SK-N-SH (cell line): ENCODE results near the gene C1QL2. TPM values are rescaled to one million over a fixed set of nuclear protein-coding genes. Genes with fewer than 3 reads are reported as not detected.

ENCODE experiments used
- CTCF ChIA-PET: fragments of 300-600, 350-600 bp; formaldehyde crosslinking; extraction: SDS; loops from one replicate; lab custom pipeline; 2021; lab: Yijun Ruan, JAX
- POLR2A ChIA-PET: fragments of 350-600 bp; sonication (Branson Sonifier 250); formaldehyde crosslinking; extraction: SDS; loops from one replicate; lab custom pipeline; 2020; ENCODE audit warnings: antibody characterized with exemption, inconsistent platforms; lab: Yijun Ruan, JAX
- DNase-seq: peaks from one replicate; pipeline ENCODE4 v3.0.0; 2012
- H2AFZ ChIP-seq: fragments of 200-600 bp; sonication (generic); 2 replicates; pipeline ENCODE4 v1.8.1; 2016; ENCODE audit warnings: antibody characterized with exemption, mild to moderate bottlenecking, low read depth
- H3F3A ChIP-seq: fragments of 200-600 bp; sonication (generic); replicated peaks from 2 replicates; pipeline ENCODE3; 2016; ENCODE audit warnings: antibody characterized with exemption, mild to moderate bottlenecking; ENCODE audit not compliant: insufficient read depth
- H3K27ac ChIP-seq, 2 experiments: fragments of 200-500 bp in 1 of 2; fragments of 200-600 bp in 1 of 2; sonication (Bioruptor generic) in 1 of 2; sonication (generic), shearing (Covaris generic) in 1 of 2; 2 replicates each; pipeline versions ENCODE4 v1.5.1 to v1.6.1; 2014 to 2016; ENCODE audit warnings: low read depth in 2 of 2, inconsistent platforms in 1 of 2, low read length in 1 of 2, mild to moderate bottlenecking in 1 of 2, mixed read lengths in 1 of 2
- H3K27me3 ChIP-seq: fragments of 200-600 bp; sonication (generic), shearing (Covaris generic); 2 replicates; pipeline ENCODE4 v1.6.1; 2016; ENCODE audit warnings: mixed run types; ENCODE audit not compliant: insufficient read depth
- H3K36me3 ChIP-seq, 2 experiments: fragments of 200-500 bp in 1 of 2; fragments of 200-600 bp in 1 of 2; sonication (Bioruptor generic) in 1 of 2; sonication (generic) in 1 of 2; replicated peaks in 1 of 2; 2 replicates each; pipeline versions ENCODE3 to v1.5.1; 2014 to 2016; ENCODE audit warnings: low read length in 1 of 2, mild to moderate bottlenecking in 1 of 2; ENCODE audit not compliant: insufficient read depth in 2 of 2, control insufficient read depth in 1 of 2
- H3K4me1 ChIP-seq, 2 experiments: fragments of 200-500 bp in 1 of 2; fragments of 200-600 bp in 1 of 2; sonication (Bioruptor generic) in 1 of 2; sonication (generic), shearing (Covaris generic) in 1 of 2; 2 replicates each; pipeline versions ENCODE4 v1.5.1 to v1.6.1; 2014 to 2016; ENCODE audit warnings: low read depth in 1 of 2, low read length in 1 of 2, mixed run types in 1 of 2; ENCODE audit not compliant: insufficient read depth in 2 of 2, control insufficient read depth in 1 of 2
- H3K4me2 ChIP-seq: fragments of 200-600 bp; sonication (generic), shearing (Covaris generic); 2 replicates; pipeline ENCODE4 v1.6.1; 2017; ENCODE audit warnings: mixed run types
- H3K4me3 ChIP-seq, 2 experiments: fragments of 200-500 bp in 1 of 2; fragments of 200-600 bp in 1 of 2; sonication (Bioruptor generic) in 1 of 2; sonication (generic), shearing (Covaris generic) in 1 of 2; 2 replicates each; pipeline versions ENCODE4 v1.5.1 to v1.8.1; 2014 to 2016; ENCODE audit warnings: low read depth in 2 of 2, inconsistent platforms in 1 of 2, low read length in 1 of 2, mild to moderate bottlenecking in 1 of 2, mixed read lengths in 1 of 2, moderate library complexity in 1 of 2
- H3K79me2 ChIP-seq: fragments of 200-600 bp; sonication (generic); 2 replicates; pipeline ENCODE4 v1.8.1; 2017; ENCODE audit warnings: mild to moderate bottlenecking; ENCODE audit not compliant: insufficient read depth
- H3K9ac ChIP-seq: fragments of 200-600 bp; sonication (generic); 2 replicates; pipeline ENCODE4 v1.6.1; 2017; ENCODE audit warnings: mixed run types
- H3K9me2 ChIP-seq: fragments of 200-600 bp; sonication (generic); 2 replicates; pipeline ENCODE4 v1.6.1; 2017; ENCODE audit warnings: mixed run types
- H3K9me3 ChIP-seq: fragments of 200-600 bp; sonication (generic); 2 replicates; pipeline ENCODE4 v1.6.1; 2017; ENCODE audit warnings: mixed run types, mild to moderate bottlenecking, moderate library complexity
- H4K20me1 ChIP-seq: fragments of 200-600 bp; sonication (generic); 2 replicates; pipeline ENCODE4 v1.6.1; 2017; ENCODE audit warnings: mild to moderate bottlenecking, mixed run types; ENCODE audit not compliant: insufficient read depth
- CHD2 ChIP-seq: fragments of 150-350 bp; IDR thresholded peaks from 2 replicates; pipeline ENCODE4 v1.6.1; 2018; ENCODE audit warnings: low read length; ENCODE audit not compliant: partially characterized antibody
- FOSL2 ChIP-seq: IDR thresholded peaks from 2 replicates; pipeline ENCODE4 v1.4.0; 2012; ENCODE audit warnings: low read depth, mild to moderate bottlenecking, moderate library complexity, borderline replicate concordance
- FOXJ3 ChIP-seq: sonication (generic); formaldehyde crosslinking; IDR thresholded peaks from 2 replicates; pipeline ENCODE4 v1.5.1; 2020; ENCODE audit warnings: mild to moderate bottlenecking, missing genetic modification reagents
- FOXM1 ChIP-seq: IDR thresholded peaks from 2 replicates; pipeline ENCODE4 v1.4.0; 2012; ENCODE audit warnings: low read depth, mild to moderate bottlenecking
- GATA2 ChIP-seq: sonication (generic); formaldehyde crosslinking; IDR thresholded peaks from 2 replicates; pipeline ENCODE4 v1.5.0; 2020; ENCODE audit warnings: mild to moderate bottlenecking, missing genetic modification reagents
- RCOR1 ChIP-seq: fragments of 150-350 bp; IDR thresholded peaks from 2 replicates; pipeline ENCODE4 v1.6.1; 2017; ENCODE audit warnings: antibody characterized with exemption, low read length
- SIN3A ChIP-seq: IDR thresholded peaks from 2 replicates; pipeline ENCODE4 v1.6.1; 2012; ENCODE audit warnings: low read depth, mild to moderate bottlenecking, low read length, moderate library complexity, borderline replicate concordance
- SMC3 ChIP-seq: IDR thresholded peaks from 2 replicates; pipeline ENCODE4 v1.6.1; 2012; ENCODE audit warnings: low read depth, low read length, improper control_type of control experiment
- TAF1 ChIP-seq: IDR thresholded peaks from 2 replicates; pipeline ENCODE4 v1.6.1; 2012; ENCODE audit warnings: low read depth, mild to moderate bottlenecking, low read length, moderate library complexity, borderline replicate concordance
- WGBS: methylation state at CpG from one replicate; pipeline ENCODE4 v1.1.6; 2017; ENCODE audit warnings: low lambda C conversion rate; 5-methylcytosine and 5-hydroxymethylcytosine counted together
- polyA plus RNA-seq, 3 experiments: library from polyadenylated mRNA; depleted of rRNA; stranded (reverse); fragments of >200 nt; gene quantifications; 2 replicates each; pipeline ENCODE4 v1.2.3, GENCODE V29; 2012
- TF ChIP-seq, protein P1 (sequence below): IDR thresholded peaks from 2 replicates; pipeline ENCODE4 v1.4.0; 2012; ENCODE audit warnings: low read depth, borderline replicate concordance
- TF ChIP-seq, protein P2 (sequence below): IDR thresholded peaks from 2 replicates; pipeline ENCODE4; 2012
- TF ChIP-seq, protein P3 (sequence below): fragments of 150-350 bp; IDR thresholded peaks from 2 replicates; pipeline ENCODE4 v1.6.1; 2016; ENCODE audit warnings: mild to moderate bottlenecking, low read depth, low read length

Gene C1QL2
- polyA plus RNA-seq, 1 of the 3 experiments (the other 2 are of a cell fraction) = not detected

GRCh38 chr2:119111115-119111975, 47.2 kb downstream of the C1QL2 start:
- TF ChIP-seq RCOR1 (no peak), FOSL2 (no peak), GATA2 (no peak), FOXM1 (no peak), TAF1 (no peak), CHD2 (no peak), FOXJ3 (CRISPR knock-in tag) (no peak), SMC3 (no peak)
- TF ChIP-seq, protein P1, sequence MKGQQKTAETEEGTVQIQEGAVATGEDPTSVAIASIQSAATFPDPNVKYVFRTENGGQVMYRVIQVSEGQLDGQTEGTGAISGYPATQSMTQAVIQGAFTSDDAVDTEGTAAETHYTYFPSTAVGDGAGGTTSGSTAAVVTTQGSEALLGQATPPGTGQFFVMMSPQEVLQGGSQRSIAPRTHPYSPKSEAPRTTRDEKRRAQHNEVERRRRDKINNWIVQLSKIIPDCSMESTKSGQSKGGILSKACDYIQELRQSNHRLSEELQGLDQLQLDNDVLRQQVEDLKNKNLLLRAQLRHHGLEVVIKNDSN = no peak
- TF ChIP-seq, all 33 proteins: peak for 0
- POLR2A ChIA-PET = no interaction called here
- H2AFZ ChIP-seq = no peak overlapping the region

DNA sequence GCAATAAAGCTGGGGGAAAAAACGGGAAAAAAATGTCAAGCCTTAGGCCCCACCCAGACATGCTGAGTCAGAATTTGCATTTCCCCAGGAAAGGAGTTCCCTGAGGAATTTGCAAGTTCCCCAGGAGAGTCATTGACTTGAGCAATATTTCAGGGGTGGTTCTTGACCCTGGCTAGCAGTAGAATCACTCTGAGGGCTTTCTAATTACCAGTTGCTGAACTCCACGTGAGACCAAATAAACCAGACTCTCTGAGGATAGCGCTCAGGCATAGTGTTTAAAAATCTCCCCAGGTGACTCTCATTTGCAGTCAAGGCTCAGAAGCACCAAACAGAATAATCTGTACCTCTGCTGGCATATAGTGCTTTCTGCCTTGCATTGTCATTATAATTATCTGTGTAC, 48.7 kb downstream of the C1QL2 start:
- H3K4me1 ChIP-seq = no peaks in the 10 kb centered on the region
- H4K20me1 ChIP-seq = no peaks in the 10 kb centered on the region
- no peaks in the 10 kb centered on the region for H3K36me3 ChIP-seq
- no peaks in the 10 kb centered on the region for H3K27me3 ChIP-seq
- no peak overlapping the region for H3K27ac ChIP-seq
- H3F3A ChIP-seq = no peaks in the 10 kb centered on the region
- no peak for TF ChIP-seq SIN3A
- TF ChIP-seq SMC3 = no peak
- TF ChIP-seq, protein P2, sequence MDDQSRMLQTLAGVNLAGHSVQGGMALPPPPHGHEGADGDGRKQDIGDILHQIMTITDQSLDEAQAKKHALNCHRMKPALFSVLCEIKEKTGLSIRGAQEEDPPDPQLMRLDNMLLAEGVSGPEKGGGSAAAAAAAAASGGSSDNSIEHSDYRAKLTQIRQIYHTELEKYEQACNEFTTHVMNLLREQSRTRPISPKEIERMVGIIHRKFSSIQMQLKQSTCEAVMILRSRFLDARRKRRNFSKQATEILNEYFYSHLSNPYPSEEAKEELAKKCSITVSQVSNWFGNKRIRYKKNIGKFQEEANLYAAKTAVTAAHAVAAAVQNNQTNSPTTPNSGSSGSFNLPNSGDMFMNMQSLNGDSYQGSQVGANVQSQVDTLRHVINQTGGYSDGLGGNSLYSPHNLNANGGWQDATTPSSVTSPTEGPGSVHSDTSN = no peak
- TF ChIP-seq, protein P3, sequence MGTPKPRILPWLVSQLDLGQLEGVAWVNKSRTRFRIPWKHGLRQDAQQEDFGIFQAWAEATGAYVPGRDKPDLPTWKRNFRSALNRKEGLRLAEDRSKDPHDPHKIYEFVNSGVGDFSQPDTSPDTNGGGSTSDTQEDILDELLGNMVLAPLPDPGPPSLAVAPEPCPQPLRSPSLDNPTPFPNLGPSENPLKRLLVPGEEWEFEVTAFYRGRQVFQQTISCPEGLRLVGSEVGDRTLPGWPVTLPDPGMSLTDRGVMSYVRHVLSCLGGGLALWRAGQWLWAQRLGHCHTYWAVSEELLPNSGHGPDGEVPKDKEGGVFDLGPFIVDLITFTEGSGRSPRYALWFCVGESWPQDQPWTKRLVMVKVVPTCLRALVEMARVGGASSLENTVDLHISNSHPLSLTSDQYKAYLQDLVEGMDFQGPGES = no peak
- no peaks in the 10 kb centered on the region for H3K9me3 ChIP-seq
- DNase-seq = no peak
- H3K4me2 ChIP-seq = no peak overlapping the region
- H3K79me2 ChIP-seq = no peaks in the 10 kb centered on the region
- POLR2A ChIA-PET = no interaction called here
- H2AFZ ChIP-seq = no peak overlapping the region
- H3K9me2 ChIP-seq = no peaks in the 10 kb centered on the region
- WGBS = 6% methylated on average over 3 of the region's 3 CpGs
- no peak overlapping the region for H3K4me3 ChIP-seq
- CTCF ChIA-PET = no interaction called here
- H3K9ac ChIP-seq = no peak overlapping the region

More at GRCh38 chr2:119111115-119111975, 47.2 kb downstream of the C1QL2 start:
- Histone ChIP-seq H3K9me2 (no peaks in the 10 kb centered on the region), H3K36me3 (no peaks in the 10 kb centered on the region), H3K79me2 (no peaks in the 10 kb centered on the region), H4K20me1 (no peaks in the 10 kb centered on the region), H3K27ac (no peak overlapping the region), H3K4me3 (no peak overlapping the region), H3K4me1 (no peaks in the 10 kb centered on the region), H3K9ac (no peak overlapping the region), H3K4me2 (no peak overlapping the region), H3K9me3 (no peaks in the 10 kb centered on the region), H3K27me3 (no peaks in the 10 kb centered on the region), H3F3A (no peaks in the 10 kb centered on the region)
- DNase-seq = no peak
- 41% methylated on average over 8 of the region's 8 CpGs for WGBS
- CTCF ChIA-PET = no interaction called here
